ENCODE data around the gene CRAMP1. TPM values are rescaled to one million over a fixed set of nuclear protein-coding genes. Genes with fewer than 3 reads are reported as not detected.
A peak's percentile ranks its signal among the peaks of the same experiment; 100 is the strongest.
"Not testable (repeated sequence)": the region's sequence is repeated elsewhere in the genome, so short reads cannot be mapped to it uniquely, and the experiment has no call there.

Gene CRAMP1
- total and polyA plus RNA-seq, 10 donors, result 3.0 to 32.4 (median 17.2) TPM

GRCh38 chr16:1715220-1715619 is 103.1 kb downstream of the CRAMP1 start:
- Histone ChIP-seq H3K9me3 (no peaks in the 10 kb centered on the region), H3K27ac (peak overlapping the region in 4 of 8 donors; percentile 12 to 86 (median 78)), H3K4me1 (peaks cover 11 to 100% (median 73%) of the 10 kb centered on the region in 6 donors), H3K36me3 (peaks cover 0 to 17% (median 0%) of the 10 kb centered on the region in 6 donors), H3K27me3 (replicated peaks in 1 of 7) (no peaks in the 10 kb centered on the region), H3K4me3 (no peak overlapping the region)
- intact Hi-C loops (cut with DNase I; ENCODE audit: low total_unique reads), result no loop called here
- no peak for TF ChIP-seq POLR2A (IDR thresholded peaks at IDR 0.05)
- no peak for TF ChIP-seq CTCF (IDR thresholded peaks at IDR 0.05 in 8 of 11, conservative IDR thresholded peaks at IDR 0.05 in 3 of 11)
- TF ChIP-seq POLR2AphosphoS5 (IDR thresholded peaks at IDR 0.05), result no peak
- DNase-seq, result no peak
- WGBS, 5 donors, result 92 to 96% (median 94%) methylated on average over 12 of the region's 12 CpGs

GRCh38 chr16:1718236-1718635 is 106.1 kb downstream of the CRAMP1 start:
- Histone ChIP-seq H3K4me1 (peaks cover 24 to 100% (median 81%) of the 10 kb centered on the region in 6 donors), H3K27ac (peak overlapping the region in 5 of 8 donors; percentile 17 to 77 (median 76))
- H3K36me3 ChIP-seq; H3K9me3 ChIP-seq; intact Hi-C loops (cut with DNase I; ENCODE audit: low total_unique reads); H3K27me3 ChIP-seq (replicated peaks in 1 of 7); H3K4me3 ChIP-seq; DNase-seq: not testable (repeated sequence)
- 81 to 92% (median 89%) methylated on average over 10 of the region's 10 CpGs for WGBS, 5 donors

GRCh38 chr16:1719559-1720229 is 107.5 kb downstream of the CRAMP1 start:
- peaks cover 0 to 12% (median 2%) of the 10 kb centered on the region in 6 donors for H3K36me3 ChIP-seq
- TF ChIP-seq POLR2AphosphoS5 (IDR thresholded peaks at IDR 0.05), result peak in 1 of 3 donors; percentile 42
- H3K9me3 ChIP-seq; intact Hi-C loops (cut with DNase I; ENCODE audit: low total_unique reads); H3K27me3 ChIP-seq (replicated peaks in 1 of 7): not testable (repeated sequence)
- WGBS, 5 donors, result 59 to 75% (median 72%) methylated on average over 12 of the region's 12 CpGs
- DNase-seq, result peak; percentile 73
- H3K4me1 ChIP-seq, result peaks cover 20 to 100% (median 78%) of the 10 kb centered on the region in 6 donors
- H3K4me3 ChIP-seq, result peak overlapping the region in 1 of 8 donors; percentile 27
- peak overlapping the region; percentile 3 to 77 (median 62) for H3K27ac ChIP-seq

- H3K27ac ChIP-seq, result peak overlapping the region in 6 of 8 donors; percentile 41 to 77 (median 76)
- no peaks in the 10 kb centered on the region for H3K9me3 ChIP-seq
- peaks cover 20 to 100% (median 77%) of the 10 kb centered on the region in 6 donors for H3K4me1 ChIP-seq
- intact Hi-C loops (cut with DNase I; ENCODE audit: low total_unique reads), result no loop called here
- peaks cover 0 to 23% (median 12%) of the 10 kb centered on the region in 6 donors for H3K36me3 ChIP-seq
- H3K27me3 ChIP-seq (replicated peaks in 1 of 7), result no peaks in the 10 kb centered on the region
- no peak overlapping the region for H3K4me3 ChIP-seq
- no peak for DNase-seq
- WGBS, 5 donors, result 88 to 94% (median 93%) methylated on average over 9 of the region's 9 CpGs
- TF ChIP-seq POLR2AphosphoS5 (IDR thresholded peaks at IDR 0.05) (no peak), POLR2A (IDR thresholded peaks at IDR 0.05) (no peak), CTCF (IDR thresholded peaks at IDR 0.05 in 8 of 11, conservative IDR thresholded peaks at IDR 0.05 in 3 of 11) (no peak)
These were observed 109.2 kb downstream of the CRAMP1 start for GRCh38 chr16:1721372-1721771.

- Histone ChIP-seq H3K36me3 (peaks cover 0 to 45% (median 25%) of the 10 kb centered on the region in 6 donors), H3K4me3 (no peak overlapping the region), H3K4me1 (peaks cover 17 to 83% (median 60%) of the 10 kb centered on the region in 6 donors), H3K9me3 (no peaks in the 10 kb centered on the region), H3K27me3 (replicated peaks in 1 of 7) (no peaks in the 10 kb centered on the region), H3K27ac (peak overlapping the region in 6 of 8 donors; percentile 41 to 77 (median 76))
- 48 to 56% (median 53%) methylated on average over 6 of the region's 6 CpGs for WGBS, 5 donors
- DNase-seq, result no peak
- TF ChIP-seq CTCF (IDR thresholded peaks at IDR 0.05 in 8 of 11, conservative IDR thresholded peaks at IDR 0.05 in 3 of 11) (peak in 10 of 11 experiments; percentile 61 to 92 (median 87)), POLR2A (IDR thresholded peaks at IDR 0.05) (no peak)
- intact Hi-C loops (cut with DNase I; ENCODE audit: low total_unique reads), result no loop called here
These were observed 111.4 kb downstream of the CRAMP1 start for GRCh38 chr16:1723450-1724147.
